ENCODE data around the gene FNDC3B. TPM values are rescaled to one million over a fixed set of nuclear protein-coding genes. Genes with fewer than 3 reads are reported as not detected.

FNDC3B gene
- total and polyA plus RNA-seq, 3 donors from 2014 or later, result 24.2 to 63.5 (median 57.7) TPM

DNA sequence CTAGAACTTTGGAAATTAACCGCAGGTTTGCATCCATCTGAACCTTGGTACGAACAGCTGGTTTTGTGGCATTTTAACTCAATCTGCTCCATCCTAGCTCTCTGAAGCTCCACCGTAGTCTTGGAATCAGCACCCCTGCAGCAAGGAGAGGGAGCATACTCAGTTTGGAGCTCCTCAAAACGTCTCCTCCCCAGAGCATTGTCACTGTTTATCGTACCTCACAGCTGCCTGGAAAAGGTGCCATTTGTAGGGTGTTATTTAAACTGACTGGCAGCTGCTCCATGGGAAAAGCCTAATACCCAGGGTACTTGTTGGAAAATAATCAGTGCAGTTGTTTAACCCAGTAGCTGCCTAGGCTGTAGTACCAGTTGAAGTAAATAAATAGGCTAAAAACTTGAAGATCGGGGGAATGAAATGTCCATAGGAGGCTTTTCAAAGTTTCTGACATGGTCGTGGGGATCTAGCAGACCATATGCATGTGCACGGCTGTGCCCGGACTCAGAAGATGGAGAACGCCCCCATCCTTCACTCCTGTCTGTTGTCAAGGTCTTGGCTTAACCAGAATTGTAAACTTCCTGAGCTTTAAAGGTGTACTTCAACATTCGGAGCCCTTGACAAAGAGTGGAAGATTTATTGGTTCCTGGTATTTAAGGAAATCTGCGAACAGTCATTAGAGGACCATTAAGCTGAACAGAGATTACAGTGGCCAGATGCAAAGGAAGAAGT lies 365.0 kb downstream of the FNDC3B start:
- 70 to 78% methylated on average over 11 to 12 of the region's 12 CpGs for WGBS, 2 donors
- no peak for TF ChIP-seq POLR2A (IDR thresholded peaks at IDR 0.05)
- TF ChIP-seq, protein P1, sequence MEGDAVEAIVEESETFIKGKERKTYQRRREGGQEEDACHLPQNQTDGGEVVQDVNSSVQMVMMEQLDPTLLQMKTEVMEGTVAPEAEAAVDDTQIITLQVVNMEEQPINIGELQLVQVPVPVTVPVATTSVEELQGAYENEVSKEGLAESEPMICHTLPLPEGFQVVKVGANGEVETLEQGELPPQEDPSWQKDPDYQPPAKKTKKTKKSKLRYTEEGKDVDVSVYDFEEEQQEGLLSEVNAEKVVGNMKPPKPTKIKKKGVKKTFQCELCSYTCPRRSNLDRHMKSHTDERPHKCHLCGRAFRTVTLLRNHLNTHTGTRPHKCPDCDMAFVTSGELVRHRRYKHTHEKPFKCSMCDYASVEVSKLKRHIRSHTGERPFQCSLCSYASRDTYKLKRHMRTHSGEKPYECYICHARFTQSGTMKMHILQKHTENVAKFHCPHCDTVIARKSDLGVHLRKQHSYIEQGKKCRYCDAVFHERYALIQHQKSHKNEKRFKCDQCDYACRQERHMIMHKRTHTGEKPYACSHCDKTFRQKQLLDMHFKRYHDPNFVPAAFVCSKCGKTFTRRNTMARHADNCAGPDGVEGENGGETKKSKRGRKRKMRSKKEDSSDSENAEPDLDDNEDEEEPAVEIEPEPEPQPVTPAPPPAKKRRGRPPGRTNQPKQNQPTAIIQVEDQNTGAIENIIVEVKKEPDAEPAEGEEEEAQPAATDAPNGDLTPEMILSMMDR (IDR thresholded peaks at IDR 0.05), result no peak
- H3K27ac ChIP-seq, result no peak overlapping the region
- H3K36me3 ChIP-seq (ENCODE audit: low read depth, missing control alignments), result no peaks in the 10 kb centered on the region
- no peak overlapping the region for H3K4me3 ChIP-seq
- H3K9me3 ChIP-seq, result no peaks in the 10 kb centered on the region
- no peaks in the 10 kb centered on the region for H3K4me1 ChIP-seq
- no peak for DNase-seq
- no peaks in the 10 kb centered on the region for H3K27me3 ChIP-seq
- intact Hi-C loops (cut with DNase I; ENCODE audit: low total_unique reads), result no loop called here

DNA sequence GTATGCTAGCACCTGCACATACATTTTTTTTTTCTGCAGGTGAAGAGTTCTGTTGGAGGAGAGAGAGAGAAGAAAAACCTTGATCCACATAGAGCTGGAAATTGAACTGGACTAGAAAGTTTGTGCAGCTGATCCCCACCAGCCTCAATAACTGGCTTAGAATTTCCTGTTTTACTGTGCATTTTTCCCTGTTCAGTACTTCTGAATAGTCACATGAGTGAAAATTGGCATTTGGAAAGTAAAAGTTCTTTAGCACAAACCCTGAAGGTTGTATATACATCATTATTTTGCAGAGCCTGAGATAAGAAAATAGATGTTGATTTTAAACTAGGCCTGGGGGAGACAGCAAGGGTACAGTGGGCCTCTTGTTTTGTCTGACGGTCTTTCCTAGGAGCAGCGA lies 366.5 kb downstream of the FNDC3B start:
- H3K4me3 ChIP-seq, result no peak overlapping the region
- 79 to 92% methylated on average over 2 of the region's 2 CpGs for WGBS, 2 donors
- no peaks in the 10 kb centered on the region for H3K4me1 ChIP-seq
- H3K9me3 ChIP-seq, result no peaks in the 10 kb centered on the region
- H3K27me3 ChIP-seq, result no peaks in the 10 kb centered on the region
- DNase-seq, result no peak
- TF ChIP-seq POLR2A (IDR thresholded peaks at IDR 0.05), result no peak
- TF ChIP-seq, protein P1 (IDR thresholded peaks at IDR 0.05), result no peak
- intact Hi-C loops (cut with DNase I; ENCODE audit: low total_unique reads), result no loop called here
- H3K27ac ChIP-seq, result no peak overlapping the region
- H3K36me3 ChIP-seq (ENCODE audit: low read depth, missing control alignments), result no peaks in the 10 kb centered on the region

DNA sequence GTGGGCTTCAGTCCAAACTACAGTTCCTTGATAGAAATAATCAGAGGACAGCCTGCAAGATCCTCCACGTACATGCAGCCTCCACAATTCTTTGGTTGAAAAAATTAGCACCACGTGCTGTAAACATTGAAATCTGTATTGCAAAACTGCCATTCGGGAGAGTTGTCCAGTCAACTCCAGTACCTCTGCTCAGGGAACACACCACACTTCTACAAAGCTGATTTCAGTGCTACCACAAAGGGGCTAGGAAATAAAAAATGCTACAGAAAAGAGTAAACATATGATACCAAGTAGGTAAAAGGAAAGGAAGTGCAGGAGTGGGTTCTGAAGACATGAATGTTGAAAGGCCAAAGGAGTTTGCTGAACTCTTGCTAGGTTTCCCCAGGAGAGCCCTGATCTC lies 368.5 kb downstream of the FNDC3B start:
- TF ChIP-seq POLR2A (IDR thresholded peaks at IDR 0.05), result no peak
- TF ChIP-seq, protein P1 (IDR thresholded peaks at IDR 0.05), result no peak
- intact Hi-C loops (cut with DNase I; ENCODE audit: low total_unique reads), result no loop called here
- Histone ChIP-seq H3K9me3 (no peaks in the 10 kb centered on the region), H3K36me3 (ENCODE audit: low read depth, missing control alignments) (no peaks in the 10 kb centered on the region), H3K4me3 (no peak overlapping the region), H3K27me3 (no peaks in the 10 kb centered on the region), H3K4me1 (no peaks in the 10 kb centered on the region), H3K27ac (no peak overlapping the region)
- no peak for DNase-seq
- whole genome bisulfite sequencing, 2 donors, result 74 to 78% methylated on average over 3 of the region's 3 CpGs

DNA sequence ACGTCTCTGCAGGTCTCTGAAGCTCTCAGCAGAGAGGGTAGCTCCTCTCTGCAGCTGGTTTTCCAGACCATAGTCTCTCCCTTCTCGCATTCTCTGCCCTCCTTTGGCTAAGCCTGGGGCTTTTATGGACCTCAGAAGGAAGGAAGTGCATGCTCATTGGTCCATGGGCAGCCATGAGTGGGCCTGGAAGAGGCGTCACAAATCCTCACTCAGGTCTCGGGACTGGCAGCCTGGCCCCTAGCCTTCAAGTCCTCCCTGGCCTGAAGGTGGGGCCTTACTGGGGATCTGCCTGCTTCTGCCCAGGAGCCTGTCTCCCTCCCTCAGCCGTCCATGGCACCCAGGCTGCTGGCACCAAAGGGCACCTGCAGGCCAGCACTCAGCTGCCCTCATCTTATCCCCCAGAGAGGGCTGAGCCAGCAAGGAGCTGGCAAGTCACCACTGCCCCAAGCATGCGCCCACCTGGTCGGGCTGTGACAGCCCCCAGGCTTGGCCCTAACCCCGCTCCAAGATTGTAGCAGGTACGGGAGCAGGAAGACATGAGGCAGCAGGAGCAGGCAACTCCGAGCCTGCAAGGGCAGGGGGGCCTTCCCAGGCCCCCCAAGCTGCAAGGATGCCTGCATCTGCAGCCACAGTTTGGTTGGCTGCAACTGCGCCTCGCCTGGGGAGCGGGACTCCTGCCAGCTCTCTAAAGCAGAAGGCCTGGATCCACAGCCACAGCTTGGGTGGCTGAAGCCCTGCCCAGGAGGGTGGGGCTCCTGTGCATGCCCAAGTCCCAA lies 371.5 kb downstream of the FNDC3B start:
- H3K9me3 ChIP-seq, result no peaks in the 10 kb centered on the region
- 70 to 81% methylated on average over 5 to 13 of the region's 13 CpGs for WGBS, 2 donors
- DNase-seq, result no peak
- no peaks in the 10 kb centered on the region for H3K36me3 ChIP-seq (ENCODE audit: low read depth, missing control alignments)
- no peak overlapping the region for H3K4me3 ChIP-seq
- TF ChIP-seq POLR2A (IDR thresholded peaks at IDR 0.05), result no peak
- TF ChIP-seq, protein P1 (IDR thresholded peaks at IDR 0.05), result no peak
- no peak overlapping the region for H3K27ac ChIP-seq
- intact Hi-C loops (cut with DNase I; ENCODE audit: low total_unique reads), result no loop called here
- H3K4me1 ChIP-seq, result no peaks in the 10 kb centered on the region
- no peaks in the 10 kb centered on the region for H3K27me3 ChIP-seq

Data from testis (tissue), 3 donors.